HCT116 (cell line): ENCODE measurements around the gene ARMC2. TPM values are rescaled to one million over a fixed set of nuclear protein-coding genes. Genes with fewer than 3 reads are reported as not detected.

Source experiments
- ATAC-seq: fragments of 200-7000 bp; cut with Tn5 transposase; 2 replicates; pipeline ENCODE4 v1.9.1; 2020; ENCODE audit warnings: mild to moderate bottlenecking, moderate library complexity
- BruUV-seq: library from RNA; stranded (reverse); fragments of 400-500 nt; replicated peaks from 2 replicates; lab custom pipeline; 2021; lab: Mats Ljungman, UMichigan
- CTCF ChIA-PET: fragments of 300-600 bp; sonication (Branson Sonifier 250); formaldehyde crosslinking; loops from one replicate; lab custom pipeline; 2021; ENCODE audit warnings: antibody characterized with exemption; lab: Charles Lee
- POLR2A ChIA-PET: fragments of 300-600, 350-600 bp; sonication (Branson Sonifier 250); formaldehyde crosslinking; loops from one replicate; lab custom pipeline; 2021; ENCODE audit warnings: antibody characterized with exemption; lab: Charles Lee
- RAD21 ChIA-PET, 2 experiments: fragments of 300-600 bp; sonication (Branson Sonifier 250); formaldehyde crosslinking; loops; one replicate each; lab custom pipeline; 2023; ENCODE audit warnings: low total read pairs in 2 of 2; ENCODE audit not compliant: uncharacterized antibody in 2 of 2, unreplicated experiment in 2 of 2, low non-redundant PET in 1 of 2; lab: Charles Lee
- DNase-seq: peaks from one replicate; pipeline ENCODE4 v3.0.0-alpha.2; 2010; ENCODE audit warnings: low read depth, low spot score
- H2AFZ ChIP-seq: fragments of 200-600 bp; shearing (Covaris generic), sonication (generic); 2 replicates; pipeline ENCODE4 v1.6.1; 2017; ENCODE audit warnings: low read depth, mixed run types, mixed read lengths, antibody characterized with exemption, low read length; ENCODE audit not compliant: poor library complexity, severe bottlenecking
- H3K27ac ChIP-seq: 2 replicates; pipeline ENCODE4 v1.5.1; 2012; ENCODE audit warnings: low read depth, low read length
- H3K27me3 ChIP-seq: fragments of 200-600 bp; sonication (generic); 2 replicates; pipeline ENCODE4 v1.6.1; 2016; ENCODE audit warnings: mixed run types, low read length, mixed read lengths; ENCODE audit not compliant: insufficient read depth
- H3K36me3 ChIP-seq, 2 experiments: fragments of 200-500 bp in 1 of 2; fragments of 200-600 bp in 1 of 2; sonication (Bioruptor generic) in 1 of 2; sonication (generic) in 1 of 2; 2 replicates each; pipeline versions ENCODE4 v1.5.1 to v1.6.1; 2014 to 2016; ENCODE audit warnings: low read length in 2 of 2, inconsistent platforms in 1 of 2, mixed read lengths in 1 of 2, mixed run types in 1 of 2; ENCODE audit not compliant: insufficient read depth in 2 of 2, control insufficient read depth in 1 of 2
- H3K4me1 ChIP-seq, 2 experiments: fragments of 200-600 bp in 1 of 2; sonication (generic) in 1 of 2; 2 replicates each; pipeline versions ENCODE4 v1.5.1 to v1.6.1; 2012 to 2017; ENCODE audit warnings: low read length in 2 of 2, inconsistent platforms in 1 of 2, mild to moderate bottlenecking in 1 of 2, mixed read lengths in 1 of 2, mixed run types in 1 of 2, moderate library complexity in 1 of 2; ENCODE audit not compliant: insufficient read depth in 2 of 2, control insufficient read depth in 1 of 2
- H3K4me2 ChIP-seq: fragments of 200-600 bp; sonication (generic); 2 replicates; pipeline ENCODE4 v1.6.1; 2017; ENCODE audit warnings: mixed run types, low read length, mixed read lengths
- H3K4me3 ChIP-seq, 2 experiments: fragments of 200-600 bp in 1 of 2; sonication (generic) in 1 of 2; replicated peaks in 1 of 2; 2 replicates each; pipeline ENCODE4 v1.5.1; 2011 to 2016; ENCODE audit warnings: low read length in 2 of 2, control low read depth in 1 of 2, low read depth in 1 of 2, mild to moderate bottlenecking in 1 of 2, mixed read lengths in 1 of 2, mixed run types in 1 of 2
- H3K79me2 ChIP-seq: fragments of 200-600 bp; sonication (generic); 2 replicates; pipeline ENCODE4 v1.6.1; 2017; ENCODE audit warnings: mild to moderate bottlenecking, mixed run types, low read length, moderate library complexity, mixed read lengths; ENCODE audit not compliant: insufficient read depth
- H3K9ac ChIP-seq: fragments of 200-600 bp; sonication (generic); 2 replicates; pipeline ENCODE4 v1.6.1; 2016; ENCODE audit warnings: low read length, mixed read lengths
- H3K9me2 ChIP-seq: fragments of 200-600 bp; sonication (generic), shearing (Covaris generic); 2 replicates; pipeline ENCODE4 v1.6.1; 2017; ENCODE audit warnings: mixed run types, mild to moderate bottlenecking, moderate library complexity; ENCODE audit not compliant: insufficient read depth
- H3K9me3 ChIP-seq, 2 experiments: fragments of 200-500 bp in 1 of 2; fragments of 200-600 bp in 1 of 2; sonication (Bioruptor generic) in 1 of 2; sonication (generic) in 1 of 2; 2 replicates each; pipeline ENCODE4 v1.6.1; 2014 to 2017; ENCODE audit warnings: low read length in 2 of 2, mixed read lengths in 2 of 2, inconsistent platforms in 1 of 2, low read depth in 1 of 2, mild to moderate bottlenecking in 1 of 2, mixed run types in 1 of 2, moderate library complexity in 1 of 2; ENCODE audit not compliant: control insufficient read depth in 1 of 2, insufficient read depth in 1 of 2
- H4K20me1 ChIP-seq: fragments of 200-600 bp; sonication (generic), shearing (Covaris generic); 2 replicates; pipeline ENCODE4 v1.6.1; 2017; ENCODE audit warnings: mixed run types, mild to moderate bottlenecking, moderate library complexity; ENCODE audit not compliant: insufficient read depth
- ATF3 ChIP-seq: IDR thresholded peaks from 2 replicates; pipeline ENCODE4 v1.6.1; 2012
- CBX3 ChIP-seq: IDR thresholded peaks from 2 replicates; pipeline ENCODE4 v1.6.1; 2012; ENCODE audit warnings: low read depth
- EGR1 ChIP-seq: IDR thresholded peaks from 2 replicates; pipeline ENCODE4 v1.6.1; 2012; ENCODE audit warnings: low read depth
- ELF1 ChIP-seq: IDR thresholded peaks from 2 replicates; pipeline ENCODE4 v1.6.1; 2012; ENCODE audit warnings: low read depth, borderline replicate concordance
- EZH2 ChIP-seq: fragments of 200-600 bp; sonication (generic); IDR thresholded peaks from 2 replicates; pipeline ENCODE4 v1.6.1; 2017; ENCODE audit warnings: antibody characterized with exemption, mixed run types
- EZH2phosphoT487 ChIP-seq: fragments of 200-600 bp; IDR thresholded peaks from 2 replicates; pipeline ENCODE4 v1.6.1; 2018; ENCODE audit warnings: antibody characterized with exemption, borderline replicate concordance
- FOSL1 ChIP-seq: IDR thresholded peaks from 2 replicates; pipeline ENCODE4 v1.6.1; 2012; ENCODE audit warnings: low read depth
- JUND ChIP-seq: IDR thresholded peaks from 2 replicates; pipeline ENCODE4 v1.6.1; 2012
- MAX ChIP-seq: IDR thresholded peaks from 2 replicates; pipeline ENCODE4 v1.6.1; 2012
- POLR2A ChIP-seq: IDR thresholded peaks from 2 replicates; pipeline ENCODE4 v1.7.0; 2011; ENCODE audit warnings: borderline replicate concordance; ENCODE audit not compliant: insufficient read depth, insufficient read length; ENCODE audit errors: extremely low read depth
- RAD21 ChIP-seq: IDR thresholded peaks from 2 replicates; pipeline ENCODE4 v1.6.1; 2012; ENCODE audit warnings: low read depth, mild to moderate bottlenecking
- SIN3A ChIP-seq: IDR thresholded peaks from 2 replicates; pipeline ENCODE4 v1.6.1; 2012; ENCODE audit warnings: low read depth
- YY1 ChIP-seq: IDR thresholded peaks from 2 replicates; pipeline ENCODE4 v1.6.1; 2011; ENCODE audit warnings: low read length, low read depth, moderate library complexity, mild to moderate bottlenecking; ENCODE audit not compliant: insufficient replicate concordance; ENCODE audit errors: extremely low read depth
- ZNF274 ChIP-seq: fragments of 200-500 bp; sonication (Bioruptor generic); IDR thresholded peaks from 2 replicates; pipeline ENCODE4 v1.6.1; 2014; ENCODE audit warnings: mild to moderate bottlenecking, low read depth, low read length, inconsistent platforms
- intact Hi-C: fragments of 100-400 bp; cut with micrococcal nuclease; formaldehyde crosslinking; loops from 2 replicates; pipeline ENCODE4 v1.10.0; 2022
- total RNA-seq: library from RNA; stranded (reverse); gene quantifications from one replicate; pipeline ENCODE4 v1.2.1, GENCODE V29; 2021; ENCODE audit not compliant: unreplicated experiment

The ARMC2 gene
- total RNA-seq, 1 experiment from 2014 or later = 3.6 TPM

- no peak for DNase-seq
- CTCF ChIA-PET = no interaction called here
- Histone ChIP-seq H4K20me1 (no peaks in the 10 kb centered on the region), H3K9me2 (no peaks in the 10 kb centered on the region), H3K27ac (no peak overlapping the region), H3K4me3 (no peak overlapping the region), H3K27me3 (0 out of 2 replicates have a peak, but pooled peaks cover 4% of the 10 kb centered on the region), H3K9ac (no peak overlapping the region), H2AFZ (no peak overlapping the region), H3K79me2 (no peaks in the 10 kb centered on the region), H3K36me3 (no peaks in the 10 kb centered on the region), H3K4me1 (no peaks in the 10 kb centered on the region), H3K4me2 (no peak overlapping the region), H3K9me3 (no peaks in the 10 kb centered on the region)
- intact Hi-C loops = no loop called here
- BruUV-seq = no TSS peak
- TF ChIP-seq POLR2A = no peak
- TF ChIP-seq EZH2 = no peak
- POLR2A ChIA-PET = no interaction called here
- ATAC-seq = no peak
- RAD21 ChIA-PET = no interaction called here
These were observed 48.9 kb upstream of the ARMC2 start for GRCh38 chr6:108799354-108799717.

GRCh38 chr6:108799791-108800190 lies 48.4 kb upstream of the ARMC2 start:
- DNase-seq (no peak), ATAC-seq (no peak)
- H3K4me1 ChIP-seq = no peaks in the 10 kb centered on the region
- H3K27me3 ChIP-seq = 0 out of 2 replicates have a peak, but pooled peaks cover 4% of the 10 kb centered on the region
- H3K79me2 ChIP-seq = no peaks in the 10 kb centered on the region
- no peaks in the 10 kb centered on the region for H4K20me1 ChIP-seq
- ChIA-PET RAD21 (no interaction called here), POLR2A (no interaction called here), CTCF (no interaction called here)
- H3K36me3 ChIP-seq = no peaks in the 10 kb centered on the region
- intact Hi-C loops = no loop called here
- no peaks in the 10 kb centered on the region for H3K9me3 ChIP-seq
- no TSS peak for BruUV-seq
- no peak overlapping the region for H3K27ac ChIP-seq
- no peak overlapping the region for H3K4me3 ChIP-seq
- H3K9me2 ChIP-seq = no peaks in the 10 kb centered on the region
- H3K4me2 ChIP-seq = no peak overlapping the region
- H3K9ac ChIP-seq = no peak overlapping the region
- TF ChIP-seq SIN3A (no peak), ZNF274 (no peak), MAX (no peak), FOSL1 (no peak), ELF1 (no peak), ATF3 (no peak), YY1 (no peak), EGR1 (no peak), EZH2 (no peak), CBX3 (no peak), RAD21 (no peak), EZH2phosphoT487 (no peak), JUND (no peak)
- H2AFZ ChIP-seq = no peak overlapping the region
